NOMO-1 (cell line): ENCODE data around the gene NARS2.
"Not testable (repeated sequence)": the region's sequence is repeated elsewhere in the genome, so short reads cannot be mapped to it uniquely, and the experiment has no call there.

Experiments used
- DNase-seq, 2 experiments: peaks; one replicate each; lab custom pipeline; 2025; ENCODE audit not compliant: unreplicated experiment in 2 of 2; lab: John Stamatoyannopoulos, UW

NARS2 gene

DNA sequence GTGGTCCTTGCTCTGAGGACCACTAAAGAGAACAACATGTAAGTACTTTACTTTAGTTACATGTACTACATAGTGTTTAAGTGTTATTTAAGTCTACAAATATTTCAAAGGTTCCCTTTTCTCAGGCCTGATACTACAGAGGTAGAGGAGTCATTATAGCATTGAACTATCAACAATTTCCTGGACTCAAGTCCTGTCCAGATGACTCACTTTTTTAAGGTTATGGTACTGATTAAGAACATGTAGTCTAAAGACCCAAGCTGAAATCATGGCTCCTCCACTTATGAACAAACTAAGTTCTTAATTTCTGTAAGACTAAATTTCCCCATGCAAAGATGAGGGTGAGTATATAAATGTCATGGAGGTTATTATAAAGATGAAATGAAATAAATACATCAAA, 74.7 kb downstream of the NARS2 start:
- no peak for DNase-seq

DNA sequence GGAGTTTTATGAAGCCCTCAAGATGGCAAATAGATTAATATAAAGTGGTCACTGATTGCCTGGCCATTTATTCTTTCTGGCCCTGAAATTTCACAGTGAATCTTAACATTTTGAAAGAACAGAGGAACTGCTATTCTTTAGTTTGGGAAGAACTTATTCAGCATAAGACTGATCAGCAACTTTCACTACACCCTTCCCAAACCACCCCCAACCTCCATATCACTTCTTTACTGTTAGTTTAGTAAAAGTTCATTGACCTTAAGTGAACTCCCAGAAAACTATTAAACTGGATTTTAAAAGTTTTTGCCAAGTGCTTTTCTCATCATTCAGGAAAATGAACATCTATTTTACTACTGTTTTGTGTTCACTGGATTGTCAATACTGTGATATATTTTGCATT, 77.4 kb downstream of the NARS2 start:
- DNase-seq: no peak

DNA sequence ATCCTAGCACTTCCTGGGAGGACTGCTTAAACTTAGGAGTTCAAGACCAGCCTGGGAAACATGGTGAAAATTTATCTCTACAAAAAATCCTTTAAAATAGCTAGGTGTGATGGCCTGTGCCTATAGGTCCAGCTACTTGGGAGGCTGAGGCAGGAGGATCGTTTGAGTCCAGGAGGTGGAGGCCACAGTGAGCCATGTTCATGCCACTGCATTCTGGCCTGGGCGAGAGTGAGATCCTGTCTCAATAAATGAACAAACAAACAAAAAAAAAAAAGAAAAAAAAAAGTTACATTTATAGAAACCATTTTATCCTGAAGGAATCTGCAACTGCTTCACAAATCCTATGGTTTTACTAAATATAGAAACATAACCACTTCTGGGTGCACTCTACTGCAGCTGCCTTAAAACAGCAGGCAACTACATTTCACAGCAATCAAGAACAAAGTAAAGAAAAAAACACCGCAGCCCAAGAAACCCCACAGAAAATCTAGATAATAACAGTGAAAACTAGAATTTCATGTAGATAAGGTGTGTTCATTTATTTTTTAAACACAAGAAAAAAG, 81.2 kb downstream of the NARS2 start:
- DNase-seq: no peak

DNA sequence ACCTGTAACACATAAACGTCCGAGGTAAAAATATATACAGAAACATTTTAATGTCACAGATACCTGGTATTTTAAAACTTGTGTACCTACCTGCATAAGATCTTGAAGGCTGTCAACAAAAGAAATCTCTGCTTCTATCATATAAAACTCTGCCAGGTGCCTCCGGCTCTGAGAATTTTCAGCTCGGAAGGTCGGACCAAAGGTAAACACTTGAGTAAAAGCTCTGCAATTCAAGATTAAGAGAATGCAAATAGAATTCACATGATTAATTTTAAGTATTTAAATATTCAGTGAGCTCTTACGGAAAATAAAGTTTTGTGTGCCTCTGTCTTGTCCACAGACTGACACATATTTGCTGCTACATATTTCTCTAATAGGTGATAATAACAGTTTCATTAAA, 81.7 kb downstream of the NARS2 start:
- no peak for DNase-seq

DNA sequence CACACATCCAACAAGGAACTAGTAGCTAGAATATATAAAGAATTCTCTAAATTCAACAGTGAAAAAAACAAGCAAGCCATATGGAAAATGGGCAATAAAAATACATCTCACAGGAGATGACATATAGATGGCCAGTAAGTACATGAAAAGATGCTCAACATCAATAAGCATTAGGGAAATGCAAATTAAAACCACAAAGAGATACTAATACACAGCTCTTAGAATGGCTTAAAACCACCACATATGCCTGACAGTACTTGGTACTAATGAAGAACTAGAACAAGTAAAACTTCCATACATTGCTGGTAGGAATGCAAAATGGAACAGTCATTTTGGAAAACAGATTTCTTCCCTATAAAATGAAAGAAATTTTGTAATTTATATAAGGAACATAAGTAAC, 85.5 kb downstream of the NARS2 start:
- no peak for DNase-seq

DNA sequence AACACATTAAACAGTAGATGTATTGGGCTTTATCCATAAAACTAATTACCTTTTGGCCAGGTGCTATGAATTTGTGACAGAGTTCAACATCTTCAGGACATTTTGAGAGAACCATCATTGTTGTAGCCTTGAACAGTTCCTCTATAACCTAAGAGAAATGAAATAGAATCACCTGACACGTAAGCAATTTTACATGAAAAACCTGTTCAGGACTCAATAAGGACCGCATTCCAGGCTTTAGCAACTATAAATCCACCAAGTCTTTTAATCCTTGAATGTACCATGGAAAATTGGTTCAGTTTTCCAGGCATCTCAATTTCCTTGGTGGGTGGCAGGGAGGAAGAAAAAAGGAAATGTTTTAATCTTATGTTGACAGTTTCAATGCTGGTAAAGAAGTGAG, 96.1 kb downstream of the NARS2 start:
- no peak for DNase-seq

DNA sequence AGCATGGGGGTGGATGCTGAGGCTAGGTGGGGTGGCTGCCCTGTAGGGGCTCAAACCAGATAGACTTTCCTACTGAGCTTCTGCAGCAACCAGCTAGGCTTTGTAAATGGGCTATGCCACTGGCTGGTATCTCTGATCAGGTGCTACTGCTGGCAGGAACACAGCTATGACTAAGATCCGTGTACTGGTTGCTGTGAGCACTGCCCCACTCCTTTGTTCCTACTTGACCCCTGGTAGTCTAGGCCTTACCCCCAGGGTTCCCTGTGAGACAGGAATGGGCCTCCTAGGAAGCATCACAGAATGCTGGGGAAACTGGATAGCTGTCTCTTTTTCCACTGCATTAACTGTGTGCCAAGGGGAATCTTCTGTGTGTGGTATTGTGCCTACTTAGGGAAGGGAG, 98.6 kb downstream of the NARS2 start:
- no peak for DNase-seq

DNA sequence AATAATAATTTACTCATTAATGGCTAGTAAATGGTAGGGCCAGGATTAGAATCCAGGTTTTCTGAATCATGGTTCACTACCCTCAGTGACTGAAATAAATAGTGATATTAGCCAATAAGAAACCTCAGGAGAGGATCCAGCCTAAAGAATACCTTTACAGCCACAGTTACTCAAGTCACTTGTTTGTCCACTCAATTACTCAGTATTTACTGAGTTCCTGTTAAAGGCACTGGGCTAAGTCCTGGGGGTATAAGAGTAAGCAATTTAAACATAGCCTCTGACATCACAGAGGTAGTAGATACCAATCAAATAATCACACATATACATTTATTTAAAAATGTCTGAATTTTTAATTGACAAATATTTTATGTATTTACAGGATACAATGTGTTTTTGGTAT, 100.2 kb downstream of the NARS2 start:
- no peak for DNase-seq

DNA sequence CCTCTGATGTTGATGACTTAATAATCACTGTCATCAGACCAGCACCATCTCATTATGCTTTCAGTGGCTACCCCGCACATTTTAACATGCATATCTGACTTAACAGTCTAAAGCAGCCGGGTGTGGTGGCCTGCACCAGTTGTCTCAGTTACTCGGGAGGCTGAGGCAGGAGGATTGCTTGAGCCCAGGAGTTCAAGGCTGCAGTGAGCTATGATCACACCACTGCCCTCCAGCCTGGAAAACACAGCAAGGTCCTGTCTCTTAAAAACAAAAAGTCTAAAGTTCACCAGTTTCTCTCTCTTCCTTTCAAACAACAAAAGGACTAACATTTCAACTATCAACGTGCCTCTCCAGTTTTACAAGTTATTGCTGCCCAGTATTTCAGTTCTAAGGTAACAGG, 101.8 kb downstream of the NARS2 start:
- DNase-seq: no peak

DNA sequence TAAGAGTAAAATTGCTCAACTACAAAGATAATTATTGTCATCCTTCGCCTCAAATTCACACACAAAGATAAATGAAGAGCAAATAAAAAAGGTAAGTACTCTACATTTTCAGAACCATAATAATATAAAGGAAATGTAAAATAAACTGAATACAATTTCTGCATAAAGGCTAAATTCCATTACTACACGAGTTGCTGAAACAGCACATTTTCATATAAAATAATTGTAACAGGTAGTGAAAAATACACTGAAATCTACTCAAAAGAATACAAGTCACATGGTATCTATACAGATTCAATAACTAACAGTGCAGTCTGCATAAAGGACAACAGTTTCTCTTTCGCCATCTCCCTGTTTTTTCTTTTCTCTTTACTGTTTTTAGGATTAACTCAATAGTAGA, 102.3 kb downstream of the NARS2 start:
- no peak for DNase-seq

DNA sequence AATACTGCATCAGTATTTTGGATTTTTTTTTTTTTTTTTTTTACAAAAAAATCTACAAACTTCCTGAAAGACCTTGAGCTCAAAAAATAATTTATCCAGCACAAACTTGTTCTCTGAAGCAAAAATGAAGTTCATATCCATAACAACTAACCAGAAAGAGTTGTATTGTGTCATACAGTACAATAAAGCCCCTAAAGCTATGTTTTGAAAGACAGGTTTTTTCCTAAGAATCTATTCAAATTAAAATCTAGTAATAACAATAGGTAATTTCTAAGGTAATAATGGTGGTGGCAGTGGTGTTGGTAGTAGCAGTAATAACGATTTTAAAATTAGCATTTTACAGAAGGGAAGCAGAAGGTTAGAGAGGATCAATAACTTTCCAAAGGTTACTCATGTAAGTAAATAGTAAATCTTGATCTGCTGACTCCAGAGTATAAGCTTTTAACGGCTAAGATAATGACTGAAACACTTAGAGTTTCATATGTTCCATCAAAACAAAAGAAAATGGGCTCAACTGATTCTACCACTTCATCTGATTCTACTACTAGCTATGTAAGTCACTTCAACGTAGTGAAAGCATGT, 103.7 kb downstream of the NARS2 start:
- no peak for DNase-seq

DNA sequence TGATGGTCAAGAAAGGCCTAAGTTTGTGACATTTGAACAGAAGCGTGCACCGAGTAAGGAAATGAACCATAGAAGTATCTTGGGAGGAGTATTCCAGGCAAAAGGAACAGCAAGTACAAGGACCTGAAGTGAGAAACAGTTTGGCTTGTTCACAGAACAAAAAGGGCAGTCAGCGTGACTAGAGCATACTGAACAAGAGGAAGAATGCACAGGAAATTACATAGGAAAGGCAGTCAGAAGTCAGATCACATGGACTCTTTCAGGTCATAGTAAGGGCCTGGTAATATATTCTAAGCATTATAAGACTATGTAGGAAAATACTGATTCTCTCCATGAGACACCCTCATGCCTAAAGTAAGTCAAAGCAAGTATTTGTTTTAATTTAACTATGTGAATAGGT, 104.8 kb downstream of the NARS2 start:
- DNase-seq: no peak

DNA sequence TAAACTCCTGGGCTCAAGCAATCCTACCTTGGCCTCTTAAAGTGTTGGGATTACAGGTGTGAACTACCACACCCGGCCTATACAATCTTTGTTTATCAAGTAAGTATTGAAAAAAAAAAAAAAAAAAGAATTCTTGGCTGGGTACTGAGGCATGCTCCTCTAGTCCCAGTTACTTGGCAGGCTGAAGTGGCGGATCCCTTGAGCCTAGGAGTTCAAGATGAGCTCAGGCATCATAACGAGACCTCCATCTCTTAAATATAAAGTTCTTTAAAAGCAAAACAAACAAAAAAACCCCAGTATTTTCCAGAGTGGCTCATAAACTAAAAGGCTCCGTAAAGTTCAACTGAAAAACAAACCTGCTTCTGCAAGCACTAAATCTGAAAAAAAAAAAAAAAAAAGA, 106.7 kb downstream of the NARS2 start:
- no peak for DNase-seq

DNA sequence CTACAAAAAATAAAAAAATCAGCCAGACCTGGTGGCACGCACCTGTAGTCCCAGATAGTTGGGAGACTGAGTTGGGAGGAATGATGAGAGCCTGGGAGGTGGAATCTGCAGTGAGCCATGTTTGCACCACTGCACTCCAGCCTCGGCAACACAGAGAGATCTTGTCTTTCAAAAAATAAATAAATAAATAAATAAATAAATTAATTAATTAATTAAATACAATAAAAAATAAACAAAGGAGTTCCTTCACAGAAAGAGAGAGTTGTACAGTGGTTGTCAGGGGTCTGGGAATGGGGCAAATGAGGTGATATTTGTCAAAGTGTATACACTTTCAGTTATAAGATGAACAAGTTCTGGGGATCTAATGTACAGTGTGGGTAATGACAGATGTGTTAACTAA, 107.3 kb downstream of the NARS2 start:
- DNase-seq: no peak

DNA sequence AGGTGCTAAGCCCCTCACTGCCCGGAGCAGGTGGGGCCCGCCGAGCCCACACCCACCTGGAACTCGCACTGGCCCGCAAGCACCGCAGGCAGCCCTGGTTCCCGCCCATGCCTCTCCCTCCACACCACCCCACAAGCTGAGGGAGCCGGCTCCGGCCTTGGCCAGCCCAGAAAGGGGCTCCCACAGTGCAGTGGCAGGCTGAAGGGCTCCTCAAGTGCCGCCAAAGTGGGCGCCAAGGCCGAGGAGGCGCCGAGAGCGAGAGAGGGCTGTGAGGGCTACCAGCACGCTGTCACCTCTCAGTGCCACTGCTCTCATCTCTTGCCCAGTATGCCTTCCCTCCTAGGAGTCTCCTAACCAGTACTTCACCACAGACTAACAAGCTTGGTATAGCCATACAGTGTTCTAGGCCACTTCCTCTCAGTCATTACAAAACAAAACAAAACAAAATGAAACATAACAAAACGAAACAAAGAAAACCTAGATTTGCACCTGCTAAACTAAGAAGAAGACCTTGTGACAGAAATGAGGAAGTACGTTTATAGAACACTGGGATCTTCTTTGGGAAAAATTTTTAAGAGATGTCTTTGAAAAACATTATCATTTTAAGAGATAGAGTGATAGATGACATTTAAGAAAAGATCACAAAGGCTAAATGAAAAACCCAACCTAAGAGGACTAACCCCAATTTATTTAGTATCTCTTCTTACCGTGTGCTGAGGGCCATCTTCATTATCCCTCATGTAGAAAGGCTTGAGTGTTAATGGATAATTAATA, 109.3 kb downstream of the NARS2 start:
- no peak for DNase-seq

DNA sequence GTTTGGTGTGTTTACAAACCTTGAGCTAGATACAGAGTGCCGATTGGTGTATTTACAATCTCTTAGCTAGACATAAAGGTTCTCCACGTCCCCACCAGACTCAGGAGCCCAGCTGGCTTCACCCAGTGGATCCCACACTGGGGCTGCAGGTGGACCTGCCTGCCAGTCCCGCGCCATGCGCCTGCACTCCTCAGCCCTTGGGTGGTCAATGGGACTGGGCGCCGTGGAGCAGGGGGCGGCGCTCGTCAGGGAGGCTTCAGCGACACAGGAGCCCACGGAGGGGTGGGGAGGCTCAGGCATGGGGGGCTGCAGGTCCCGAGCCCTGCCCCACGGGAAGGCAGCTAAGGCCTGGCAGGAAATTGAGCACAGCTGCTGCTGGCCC, 109.9 kb downstream of the NARS2 start:
- DNase-seq: not testable (repeated sequence)

DNA sequence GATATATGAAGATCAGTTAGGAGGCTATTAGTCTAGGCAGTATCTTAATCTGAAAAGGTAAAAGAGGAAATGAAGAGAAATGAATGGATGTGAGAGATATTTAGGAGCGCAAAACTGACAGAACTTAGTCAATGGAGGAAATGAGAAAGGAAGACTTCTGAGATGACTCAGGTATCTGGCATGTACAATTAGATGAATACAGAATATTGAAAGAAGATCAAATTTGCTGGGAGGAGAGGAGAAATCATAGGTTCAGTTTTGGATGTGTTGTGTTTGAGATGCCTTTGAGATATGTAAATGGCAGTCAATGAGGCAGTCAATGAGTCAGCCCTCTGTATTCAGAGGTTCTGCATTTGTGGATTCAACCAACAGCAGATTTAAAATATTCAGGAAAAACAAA, 114.2 kb downstream of the NARS2 start:
- no peak for DNase-seq

DNA sequence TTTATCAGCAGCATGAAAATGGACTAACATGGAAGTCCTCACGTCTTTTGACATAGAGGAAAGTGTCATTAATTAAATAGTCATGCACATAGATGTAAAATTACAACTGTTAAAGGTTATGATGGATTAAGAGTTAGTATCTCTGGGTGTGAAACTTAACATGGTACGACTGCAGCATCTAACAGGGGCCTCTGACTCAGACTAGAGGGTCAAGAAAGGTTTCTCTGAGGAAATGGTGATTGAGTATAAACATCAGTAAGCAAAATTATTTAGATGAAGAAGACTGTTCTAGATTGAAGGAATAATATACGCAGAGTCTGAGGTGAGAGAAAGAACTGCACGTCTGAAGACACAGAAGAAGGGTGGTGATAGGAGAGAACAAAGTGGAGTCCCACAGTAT, 114.9 kb downstream of the NARS2 start:
- DNase-seq: no peak

DNA sequence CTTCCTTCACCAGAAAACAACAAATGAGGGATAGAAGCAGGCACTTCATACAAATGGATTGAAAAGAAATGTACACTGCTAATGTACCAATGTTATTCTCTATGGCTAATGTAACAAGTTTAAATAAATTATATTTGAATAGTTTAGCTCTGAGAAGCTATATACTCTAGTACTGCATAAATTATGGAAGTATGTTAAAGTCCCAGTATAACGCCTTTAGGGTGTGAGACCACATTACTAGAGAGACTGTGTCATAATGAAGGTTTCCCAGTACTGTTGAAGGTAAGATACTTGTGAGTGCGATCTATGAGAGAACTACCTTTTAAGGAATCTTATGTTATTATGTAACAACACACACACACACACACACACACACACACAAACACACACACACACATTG, 117.2 kb downstream of the NARS2 start:
- no peak for DNase-seq

DNA sequence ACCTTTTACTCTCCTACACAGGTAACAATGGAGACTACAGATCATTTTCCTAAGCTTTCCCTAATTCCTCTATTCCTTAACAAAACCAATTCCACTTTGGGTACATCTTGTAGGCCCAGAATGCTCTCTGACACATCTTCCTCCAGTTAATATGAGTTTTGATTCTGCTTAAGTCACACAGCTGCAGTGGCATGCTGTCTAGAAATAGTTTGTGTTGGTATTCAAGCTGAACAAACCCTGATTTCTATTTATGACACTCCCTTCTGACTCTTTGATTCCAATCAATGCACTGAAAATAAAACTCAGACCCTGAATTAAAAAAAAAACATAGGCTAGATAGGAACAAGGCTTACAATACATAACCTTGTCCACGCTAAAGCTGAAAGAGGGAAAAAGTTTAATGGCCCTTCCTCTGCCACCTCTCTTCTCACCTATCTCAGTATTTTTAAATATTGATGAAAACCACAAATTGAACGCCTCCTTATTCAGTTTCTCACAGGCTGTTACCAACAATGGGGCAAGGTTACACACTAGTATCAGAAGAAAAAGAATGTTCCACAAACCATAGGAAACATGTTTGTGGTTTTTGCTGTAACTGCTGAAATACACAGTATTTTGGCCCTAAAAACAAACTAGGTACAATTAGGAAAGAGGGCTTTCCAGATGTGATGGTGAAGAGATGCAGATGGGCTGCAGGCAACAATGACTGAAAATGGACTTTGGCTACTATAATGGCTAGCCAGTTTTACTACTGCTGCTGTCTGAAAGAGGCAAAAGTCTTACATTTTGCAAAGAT, 121.3 kb downstream of the NARS2 start:
- DNase-seq: no peak

DNA sequence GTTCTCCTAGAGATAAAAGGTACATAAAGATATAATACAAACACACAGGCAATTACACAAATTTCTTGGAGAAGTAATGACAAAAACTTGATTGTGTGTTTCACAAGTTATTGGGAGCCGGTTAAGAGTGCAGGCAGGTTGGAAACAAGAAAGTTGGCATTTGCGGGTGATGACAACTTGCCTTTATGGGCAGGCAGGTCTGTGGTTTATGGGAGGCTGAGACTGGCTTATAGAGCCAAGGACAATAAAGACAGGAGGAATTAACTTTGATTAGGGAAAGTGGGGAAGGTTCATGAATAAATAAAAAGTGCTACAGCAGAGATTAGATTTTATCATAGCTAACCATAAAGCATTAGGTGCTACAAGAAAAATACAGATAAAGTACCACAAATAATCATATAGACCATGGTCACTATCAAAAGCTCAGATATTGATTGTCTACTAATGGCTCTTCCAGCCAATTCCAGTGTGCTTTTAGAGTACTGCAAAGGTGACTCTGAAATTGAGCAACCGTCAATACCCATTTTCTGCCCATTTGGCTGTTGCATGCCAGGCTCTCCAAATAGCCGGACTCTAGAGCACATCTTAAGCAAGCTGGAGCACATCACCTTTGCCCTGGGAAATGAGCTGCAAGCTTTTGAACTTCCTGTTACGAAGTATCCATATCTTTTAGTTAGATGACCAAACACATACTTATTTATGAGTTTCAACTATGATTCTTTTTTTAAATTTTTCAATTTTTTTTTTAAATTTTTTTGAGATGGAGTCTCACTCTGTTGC, 123.1 kb downstream of the NARS2 start:
- DNase-seq: no peak
